NCI-H2227 (cell line): ENCODE data around the gene ARHGAP26.
"Not testable (repeated sequence)": the region's sequence is repeated elsewhere in the genome, so short reads cannot be mapped to it uniquely, and the experiment has no call there.

ENCODE experiments used
- DNase-seq: peaks from one replicate; lab custom pipeline; 2025; ENCODE audit not compliant: unreplicated experiment; lab: John Stamatoyannopoulos, UW

ARHGAP26 gene

GRCh38 chr5:143196601-143197259 is 426.6 kb downstream of the ARHGAP26 start:
- DNase-seq: no peak

GRCh38 chr5:143197260-143197656 is 427.1 kb downstream of the ARHGAP26 start:
- DNase-seq: no peak

GRCh38 chr5:143198332-143198731 is 428.2 kb downstream of the ARHGAP26 start:
- DNase-seq: no peak

- DNase-seq: no peak
Observed at GRCh38 chr5:143199161-143199560, 429.0 kb downstream of the ARHGAP26 start.

- no peak for DNase-seq
Observed at GRCh38 chr5:143199843-143200242, 429.7 kb downstream of the ARHGAP26 start.

GRCh38 chr5:143200781-143201398 is 430.7 kb downstream of the ARHGAP26 start:
- DNase-seq: no peak

GRCh38 chr5:143201589-143201988 is 431.4 kb downstream of the ARHGAP26 start:
- no peak for DNase-seq

GRCh38 chr5:143203301-143203956 is 433.3 kb downstream of the ARHGAP26 start:
- DNase-seq: not testable (repeated sequence)

- DNase-seq: no peak
Observed at GRCh38 chr5:143204474-143205246, 434.5 kb downstream of the ARHGAP26 start.

- no peak for DNase-seq
Observed at GRCh38 chr5:143205386-143205785, 435.2 kb downstream of the ARHGAP26 start.

GRCh38 chr5:143205883-143206195 is 435.7 kb downstream of the ARHGAP26 start:
- DNase-seq: no peak

- DNase-seq: no peak
Observed at GRCh38 chr5:143206196-143207053, 436.2 kb downstream of the ARHGAP26 start.

- DNase-seq: no peak
Observed at GRCh38 chr5:143207058-143207457, 436.9 kb downstream of the ARHGAP26 start.

- DNase-seq: no peak
Observed at GRCh38 chr5:143207563-143208364, 437.6 kb downstream of the ARHGAP26 start.

GRCh38 chr5:143208365-143208641 is 438.1 kb downstream of the ARHGAP26 start:
- no peak for DNase-seq

- no peak for DNase-seq
Observed at GRCh38 chr5:143208781-143209510, 438.8 kb downstream of the ARHGAP26 start.

GRCh38 chr5:143209881-143210395 is 439.8 kb downstream of the ARHGAP26 start:
- DNase-seq: no peak

- no peak for DNase-seq
Observed at GRCh38 chr5:143210576-143210975, 440.4 kb downstream of the ARHGAP26 start.

GRCh38 chr5:143212261-143212660 is 442.1 kb downstream of the ARHGAP26 start:
- DNase-seq: no peak
